Measurements from ENCODE around the gene LHPP.

Gene LHPP

DNA sequence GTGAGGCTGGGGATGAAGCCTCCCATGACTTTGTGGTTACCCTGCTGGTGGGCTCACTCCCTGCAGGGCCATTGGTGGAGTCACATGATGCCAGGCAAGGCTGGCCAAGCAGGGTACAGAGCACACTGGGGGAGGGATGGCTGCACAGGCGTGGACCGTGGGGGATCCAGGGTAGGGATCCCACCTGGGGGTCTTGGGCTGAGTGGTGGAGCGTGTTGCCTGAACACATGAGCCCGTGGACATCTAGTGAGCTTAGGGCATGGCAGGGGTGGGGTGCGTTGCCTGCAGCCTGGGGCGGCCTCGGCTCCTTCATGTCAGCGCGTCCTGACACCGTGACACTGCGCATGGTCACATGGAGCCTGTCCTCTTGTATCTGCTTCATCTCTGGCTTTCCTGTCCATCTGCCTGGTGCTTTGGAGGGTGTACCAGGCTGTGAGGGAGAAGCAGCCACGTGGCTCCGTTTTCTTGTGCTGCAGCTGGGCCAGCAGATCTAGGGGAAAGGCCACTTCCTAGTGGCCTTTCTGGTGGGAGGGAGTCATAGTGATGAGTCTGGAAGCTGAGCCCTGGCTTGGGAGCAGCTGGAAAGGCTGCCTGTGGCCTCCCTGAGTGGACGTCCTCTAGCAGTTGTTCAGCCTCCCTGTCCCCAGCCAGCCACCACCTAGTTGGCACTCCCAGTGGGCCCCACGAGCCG is 96.2 kb downstream of the LHPP start:
- no peak for DNase-seq (ENCODE audit: low read depth)

DNA sequence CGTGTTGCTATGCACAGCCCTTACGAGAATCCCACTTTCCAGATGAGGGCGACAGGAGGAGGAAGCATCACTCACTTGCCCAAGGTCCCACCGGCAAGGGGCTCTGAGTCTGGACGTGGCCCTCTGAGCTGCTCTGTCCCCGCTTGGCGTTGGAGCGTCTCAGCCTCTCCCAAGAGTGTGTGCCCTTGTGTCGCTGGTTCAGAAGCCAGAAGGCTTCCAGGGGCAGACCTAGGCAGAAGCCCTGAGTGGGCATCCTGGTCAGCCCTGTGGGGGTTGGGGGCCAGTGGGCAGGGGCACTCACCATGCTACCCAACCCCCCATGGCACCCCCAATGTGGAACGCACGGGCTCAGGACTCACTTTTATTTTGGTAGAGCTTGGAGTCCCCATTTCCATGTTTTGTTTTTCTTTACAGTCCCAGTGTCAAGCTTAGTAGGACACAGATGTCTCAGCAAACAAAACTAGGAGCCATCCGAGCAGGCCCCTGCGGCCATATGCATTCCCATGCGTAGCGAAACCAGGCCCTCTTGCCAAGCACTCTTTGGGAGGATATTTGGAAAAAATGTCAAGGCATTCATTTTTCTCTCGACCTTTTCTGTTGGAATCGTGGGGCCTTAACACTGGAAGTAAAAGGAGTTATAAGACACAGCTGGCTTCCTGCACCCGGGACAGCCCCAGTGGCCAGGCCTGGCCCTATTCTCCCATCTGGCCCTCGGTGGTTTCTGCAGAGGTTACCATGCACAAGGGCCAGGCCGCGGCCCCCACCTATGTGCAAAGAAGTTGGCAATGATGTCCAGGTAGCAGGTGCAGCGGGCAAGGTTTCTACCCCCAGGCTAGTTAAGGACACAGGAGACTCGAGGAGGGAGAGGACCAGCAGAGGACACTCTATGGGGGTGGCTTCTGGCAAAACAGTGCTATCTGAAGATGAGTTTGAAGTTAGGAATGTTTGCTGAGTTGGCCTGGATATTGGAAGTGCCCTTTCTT is 97.0 kb downstream of the LHPP start:
- DNase-seq (ENCODE audit: low read depth): no peak

DNA sequence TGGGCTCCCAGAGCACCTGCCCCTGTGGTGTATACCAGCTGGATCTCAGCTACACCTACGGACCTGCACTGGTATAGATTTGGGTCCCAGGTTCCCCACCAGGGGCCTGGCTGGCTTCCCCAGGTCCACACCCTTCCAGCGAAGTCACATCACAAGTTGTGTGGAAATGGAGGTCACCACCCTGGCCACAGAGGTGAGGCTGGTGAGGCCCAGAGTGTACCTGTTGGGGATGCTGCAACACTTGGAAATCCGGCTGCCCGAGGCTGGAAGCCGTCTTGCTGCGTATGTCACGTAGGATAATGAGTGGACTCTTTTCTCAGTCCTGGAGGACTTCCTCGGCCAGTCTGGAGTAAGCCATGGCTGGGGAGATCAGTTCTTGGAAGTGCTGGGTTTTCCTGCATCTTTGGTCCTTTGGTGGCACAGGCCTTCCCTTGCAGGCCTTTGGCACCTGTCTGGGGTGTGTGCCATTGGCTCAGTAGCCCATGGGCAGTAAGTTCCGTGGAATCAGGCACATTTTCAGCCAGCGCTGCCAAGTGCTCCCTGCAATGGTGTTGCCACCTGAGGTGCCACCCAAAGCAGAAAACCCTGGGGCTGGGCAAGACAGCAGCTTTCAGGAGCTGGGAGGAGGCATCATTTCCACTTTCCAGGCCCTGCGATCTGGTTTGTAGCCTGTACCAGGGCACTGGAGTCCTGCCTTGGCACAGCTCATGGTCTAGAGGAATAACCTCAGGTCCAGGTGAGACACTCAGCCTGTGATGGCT is 97.9 kb downstream of the LHPP start:
- DNase-seq (ENCODE audit: low read depth): no peak

DNA sequence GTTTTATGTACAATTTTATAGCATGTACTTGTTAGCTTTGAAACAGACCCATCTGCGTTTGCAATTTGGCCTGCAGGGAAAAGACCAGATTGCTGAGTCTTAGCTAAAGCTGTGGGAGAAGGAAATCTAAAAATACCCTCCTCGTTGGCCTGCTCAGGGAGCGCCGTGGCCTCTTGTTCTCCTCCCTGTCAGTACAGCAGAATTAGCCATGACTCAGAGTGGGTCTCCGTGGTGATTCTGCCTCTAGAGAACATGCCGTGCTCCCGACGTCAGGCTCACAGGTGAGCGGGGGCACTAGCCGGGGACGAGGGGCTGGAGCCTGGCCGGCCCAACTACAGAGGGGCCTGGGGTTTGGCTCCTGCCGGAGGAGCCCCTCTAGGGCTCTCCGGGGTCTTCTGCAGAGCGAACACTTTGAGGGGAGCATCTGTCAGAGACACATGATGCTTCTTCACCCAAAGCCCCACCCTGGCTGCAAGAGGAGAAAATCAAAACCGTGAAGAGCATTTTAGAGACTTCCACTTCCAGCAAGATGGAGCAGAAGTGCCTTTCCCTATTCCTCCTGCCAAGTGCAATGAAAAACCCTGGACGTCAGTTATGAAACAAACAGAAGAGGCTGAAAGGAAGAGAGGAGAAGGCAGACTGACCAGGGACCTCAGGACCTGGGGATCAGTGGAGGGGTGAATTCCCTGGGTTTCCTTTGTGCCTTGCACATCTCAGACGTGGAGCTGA is 98.9 kb downstream of the LHPP start:
- no peak for DNase-seq (ENCODE audit: low read depth)

DNA sequence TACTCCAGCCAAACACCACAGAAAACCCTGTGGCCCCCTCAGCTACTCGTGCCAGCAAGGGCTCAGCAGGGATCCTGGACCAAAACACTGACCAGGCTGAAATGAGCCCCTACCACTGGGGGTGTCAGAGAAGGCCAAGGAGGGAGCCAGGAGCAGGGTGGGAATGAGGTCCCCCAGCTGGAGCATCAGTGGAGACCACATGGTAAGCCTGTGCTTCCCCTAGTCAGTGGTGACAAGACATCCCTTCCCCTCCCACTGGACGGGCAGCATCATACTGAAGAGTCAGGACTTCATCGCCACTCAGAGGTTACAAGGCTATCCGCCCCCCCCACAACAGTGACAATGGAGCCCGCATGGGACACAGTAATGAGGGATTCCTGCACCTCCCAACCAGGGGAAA is 99.6 kb downstream of the LHPP start:
- DNase-seq (ENCODE audit: low read depth): no peak

DNA sequence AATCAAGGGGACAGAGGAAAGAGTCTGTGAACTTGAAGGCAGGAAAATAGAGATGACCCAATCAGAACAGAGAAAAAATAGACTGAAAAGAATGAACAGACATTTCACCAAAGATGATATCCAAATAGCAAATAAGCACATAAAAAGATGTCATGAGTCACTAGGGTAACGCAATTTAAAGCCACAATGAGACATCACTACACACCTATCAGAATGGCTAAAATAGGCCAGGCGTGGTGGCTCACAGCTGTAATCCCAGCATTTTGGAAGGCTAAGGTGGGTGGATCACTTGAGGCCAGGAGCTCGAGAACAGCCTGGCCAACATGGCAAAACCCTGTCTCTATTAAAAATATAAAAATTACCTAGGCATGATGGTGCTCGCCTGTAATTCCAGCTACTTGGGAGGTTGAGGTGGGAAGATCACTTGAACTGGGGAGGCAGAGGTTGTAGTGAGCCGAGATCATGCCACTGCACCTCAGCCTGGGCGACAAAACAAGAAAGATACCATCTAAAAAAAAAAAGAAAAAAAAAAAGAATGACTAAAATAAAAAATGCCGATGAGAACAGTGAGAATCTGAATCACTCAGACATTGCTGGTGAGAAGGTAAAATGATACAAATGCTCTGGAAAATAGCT is 100.9 kb downstream of the LHPP start:
- DNase-seq (ENCODE audit: low read depth): no peak

DNA sequence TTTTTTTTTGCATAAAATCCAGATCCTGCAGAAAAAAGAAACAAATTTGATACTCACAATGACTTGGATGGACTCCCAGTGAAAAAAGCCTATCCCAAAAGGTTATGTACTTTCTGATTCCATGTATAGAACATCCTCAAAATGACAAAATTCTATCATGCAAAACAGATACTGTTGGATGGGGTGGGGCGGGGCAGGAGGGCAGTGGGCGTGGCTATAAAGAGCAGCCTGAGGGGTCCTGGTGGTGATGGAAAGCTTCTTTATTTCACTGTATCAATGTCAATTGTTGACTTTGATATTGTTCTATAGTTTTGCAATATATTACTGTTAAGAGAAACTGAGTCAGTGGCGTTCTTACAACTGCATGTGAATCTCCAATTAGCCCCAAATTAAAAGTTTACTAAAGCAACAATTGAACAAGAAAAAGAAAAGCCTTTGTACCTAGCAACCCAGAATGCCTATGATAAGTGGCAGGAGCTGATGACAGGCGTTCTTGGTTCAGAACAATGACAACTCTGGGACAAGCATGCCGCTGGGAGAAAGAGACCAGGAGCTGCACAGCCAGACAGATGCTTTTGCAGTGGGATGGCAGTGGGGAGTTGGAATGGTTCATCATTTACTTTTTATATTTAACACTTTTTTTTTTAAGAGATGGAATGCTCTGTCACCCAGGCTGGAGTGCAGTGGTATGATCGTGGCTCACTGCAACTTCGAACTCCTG is 101.9 kb downstream of the LHPP start:
- DNase-seq (ENCODE audit: low read depth): no peak

DNA sequence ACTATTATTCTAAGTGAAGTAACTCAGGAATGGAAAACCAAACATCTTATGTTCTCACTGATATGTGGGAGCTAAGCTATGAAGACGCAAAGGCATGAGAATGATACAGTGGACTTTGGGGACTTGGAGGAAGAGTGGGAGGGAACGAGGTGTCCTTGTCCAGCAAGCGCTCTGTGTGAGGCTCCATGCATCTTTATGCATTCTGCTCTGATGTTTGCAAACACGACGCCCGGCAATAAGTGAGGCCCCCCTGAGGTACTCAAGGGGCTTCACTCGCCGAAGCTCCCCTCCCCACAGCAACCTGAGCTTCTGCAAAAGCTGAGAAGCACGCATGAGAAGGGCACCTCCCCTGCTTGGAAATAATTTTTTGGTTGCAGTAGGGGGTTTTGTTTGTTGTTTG is 103.3 kb downstream of the LHPP start:
- DNase-seq (ENCODE audit: low read depth): no peak

DNA sequence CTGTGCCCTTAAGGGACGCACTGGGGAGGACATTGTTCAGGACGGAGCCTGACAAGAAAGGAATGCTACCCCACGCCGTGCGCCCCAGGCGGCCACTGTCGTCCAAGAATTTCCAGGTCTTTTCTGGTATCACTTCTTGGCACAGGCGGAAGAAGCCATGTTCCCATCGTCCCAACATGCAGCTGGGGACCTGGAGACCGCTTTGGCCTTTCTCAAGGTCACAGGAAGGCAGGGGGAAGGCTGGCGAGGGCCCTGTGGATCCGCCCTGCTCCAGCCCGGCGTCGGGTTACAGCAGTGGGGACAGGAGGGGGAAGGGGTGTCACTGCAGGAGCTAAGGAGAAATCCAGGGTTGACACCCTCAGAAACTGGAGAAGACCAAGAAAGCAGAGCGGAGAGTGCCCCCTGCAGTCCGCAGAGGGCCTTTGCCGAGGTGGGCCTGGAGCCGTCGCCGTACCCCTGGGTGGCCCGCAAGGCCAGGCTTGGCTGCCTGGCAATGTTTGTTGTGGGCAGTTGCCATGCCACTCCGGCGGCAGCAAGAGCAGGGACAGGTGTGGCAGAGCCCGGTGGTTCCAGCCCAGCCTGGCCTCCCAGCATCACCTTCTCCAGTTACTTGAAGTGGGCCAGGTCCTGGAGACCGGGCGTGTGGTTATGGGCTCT is 104.1 kb downstream of the LHPP start:
- DNase-seq (ENCODE audit: low read depth): no peak

DNA sequence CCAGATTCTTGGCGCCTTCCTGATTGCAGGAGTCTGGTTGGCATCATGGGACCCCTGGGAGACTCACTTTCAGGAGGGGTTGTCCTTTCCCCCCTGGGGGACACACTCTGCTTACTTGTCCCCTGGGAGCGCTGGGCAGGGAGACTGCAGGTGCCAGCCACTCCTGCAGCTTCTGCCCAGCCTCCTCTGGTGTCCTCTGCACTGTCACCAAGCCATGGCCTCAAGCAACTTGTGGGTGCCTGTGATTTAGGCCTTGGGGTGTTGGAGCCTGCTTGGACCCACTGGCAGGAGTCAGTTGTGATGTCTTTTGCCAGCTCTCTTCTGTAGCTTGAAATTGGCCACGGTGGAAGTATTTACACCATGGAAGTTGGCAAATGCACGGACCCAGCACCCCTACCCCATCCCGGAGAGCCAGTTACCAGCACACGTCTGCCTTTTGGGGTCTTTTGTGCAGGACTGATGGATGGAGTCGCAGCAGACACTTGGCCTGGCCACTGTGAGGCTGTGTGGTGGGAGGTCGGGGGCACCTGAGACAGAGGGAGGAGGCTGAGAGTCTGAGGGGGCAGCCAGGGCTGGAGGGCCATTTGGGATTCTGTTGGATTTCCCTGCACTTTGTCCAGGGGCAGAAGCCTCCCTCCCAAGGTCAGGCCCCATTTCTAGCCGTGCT is 104.7 kb downstream of the LHPP start:
- DNase-seq (ENCODE audit: low read depth): no peak

DNA sequence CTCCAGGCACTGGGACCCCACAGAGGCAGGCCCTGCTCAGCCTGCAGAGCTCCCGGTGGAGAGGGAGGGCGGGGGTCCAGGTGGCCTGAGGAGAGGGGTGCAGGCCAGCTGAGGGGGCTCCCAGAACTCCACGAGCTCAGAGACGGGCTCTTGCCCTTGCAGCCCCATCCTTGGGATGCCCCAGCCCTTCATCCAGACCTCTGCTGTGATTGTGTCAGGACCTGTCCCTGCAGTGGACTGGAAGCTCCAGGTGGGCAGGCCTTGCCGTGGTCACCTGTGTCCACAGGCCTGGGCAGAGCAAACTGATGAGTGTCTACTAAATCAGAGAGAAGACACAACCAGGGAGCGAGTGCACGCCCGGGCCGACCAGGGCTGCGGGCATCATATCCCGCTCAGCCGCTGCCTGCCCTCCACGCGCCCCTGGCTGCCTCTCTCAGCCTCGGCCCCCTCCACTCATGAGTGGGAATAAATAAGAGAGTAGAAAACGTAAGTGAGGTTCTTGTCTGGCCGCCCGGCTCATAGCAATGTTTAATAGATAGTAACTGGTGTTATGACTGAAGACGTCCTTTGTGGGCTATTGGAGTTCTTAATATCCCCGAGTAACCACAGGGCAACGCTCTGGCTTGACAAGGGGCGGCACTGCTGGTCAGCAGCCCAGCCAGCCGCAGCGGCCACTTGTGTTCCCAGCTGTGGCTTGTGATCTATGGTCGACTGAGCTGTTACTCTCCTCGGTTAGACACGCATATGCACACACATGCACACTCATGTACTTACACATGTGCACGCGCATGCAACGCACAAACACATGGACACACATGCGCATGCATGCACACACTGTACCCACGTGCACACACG is 105.6 kb downstream of the LHPP start:
- no peak for DNase-seq (ENCODE audit: low read depth)

DNA sequence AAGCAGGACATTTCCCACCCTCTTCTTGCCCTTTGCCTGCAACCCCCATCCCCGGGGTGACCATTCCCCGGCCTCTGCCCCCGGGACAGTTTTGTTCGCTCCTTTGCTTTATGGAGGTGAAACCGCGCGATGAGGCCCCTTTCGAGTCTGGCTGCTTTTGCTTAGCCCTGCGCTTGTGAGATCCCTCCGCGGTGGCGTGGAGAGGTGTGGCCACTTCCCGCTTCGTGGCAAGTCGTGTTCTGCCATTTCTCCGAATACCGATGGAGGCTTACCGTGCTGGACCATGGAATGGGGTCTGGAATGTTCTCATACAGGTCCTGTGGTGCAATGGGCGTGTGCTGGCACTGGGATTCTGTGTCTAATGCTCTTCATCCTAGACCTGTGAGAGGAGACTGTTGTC is 106.7 kb downstream of the LHPP start:
- no peak for DNase-seq (ENCODE audit: low read depth)

DNA sequence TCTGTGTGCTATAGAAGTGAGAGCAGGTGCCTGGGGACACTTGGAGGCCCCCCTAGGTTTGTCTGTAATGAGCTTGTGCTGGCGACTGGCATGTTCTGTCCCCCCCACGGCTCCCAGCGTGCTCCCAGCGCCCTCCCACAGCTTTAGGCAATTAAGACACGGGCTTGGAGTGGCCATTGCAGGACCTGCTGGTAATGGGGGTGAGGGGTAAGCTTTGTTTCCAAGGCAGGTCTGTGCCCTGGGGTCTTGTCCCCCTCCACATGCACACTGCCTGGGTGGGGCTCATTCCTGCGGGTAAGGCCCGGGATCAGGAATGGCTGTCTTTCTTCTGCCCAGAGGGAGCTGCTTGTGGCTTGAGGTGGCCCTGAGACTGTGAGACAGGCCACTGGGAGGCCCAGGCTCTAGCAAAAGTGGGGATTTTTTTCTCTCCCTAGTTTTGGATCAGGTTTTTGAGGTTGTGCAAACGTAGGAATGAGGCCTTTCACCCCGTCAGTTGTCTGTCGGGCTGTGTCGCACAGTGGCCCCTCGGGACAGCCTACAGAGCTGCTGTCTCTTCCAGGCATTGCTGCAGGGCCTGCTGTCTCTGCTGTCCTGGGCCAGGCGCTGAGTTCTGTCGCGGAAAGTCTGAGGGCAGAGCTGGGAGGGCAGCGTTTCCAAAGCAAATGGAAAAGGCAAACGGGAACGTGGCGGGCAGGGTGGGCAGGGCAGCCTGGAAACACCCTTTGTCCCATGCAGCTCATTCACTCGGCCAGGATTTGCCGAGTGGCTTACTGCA is 107.4 kb downstream of the LHPP start:
- DNase-seq (ENCODE audit: low read depth): no peak

DNA sequence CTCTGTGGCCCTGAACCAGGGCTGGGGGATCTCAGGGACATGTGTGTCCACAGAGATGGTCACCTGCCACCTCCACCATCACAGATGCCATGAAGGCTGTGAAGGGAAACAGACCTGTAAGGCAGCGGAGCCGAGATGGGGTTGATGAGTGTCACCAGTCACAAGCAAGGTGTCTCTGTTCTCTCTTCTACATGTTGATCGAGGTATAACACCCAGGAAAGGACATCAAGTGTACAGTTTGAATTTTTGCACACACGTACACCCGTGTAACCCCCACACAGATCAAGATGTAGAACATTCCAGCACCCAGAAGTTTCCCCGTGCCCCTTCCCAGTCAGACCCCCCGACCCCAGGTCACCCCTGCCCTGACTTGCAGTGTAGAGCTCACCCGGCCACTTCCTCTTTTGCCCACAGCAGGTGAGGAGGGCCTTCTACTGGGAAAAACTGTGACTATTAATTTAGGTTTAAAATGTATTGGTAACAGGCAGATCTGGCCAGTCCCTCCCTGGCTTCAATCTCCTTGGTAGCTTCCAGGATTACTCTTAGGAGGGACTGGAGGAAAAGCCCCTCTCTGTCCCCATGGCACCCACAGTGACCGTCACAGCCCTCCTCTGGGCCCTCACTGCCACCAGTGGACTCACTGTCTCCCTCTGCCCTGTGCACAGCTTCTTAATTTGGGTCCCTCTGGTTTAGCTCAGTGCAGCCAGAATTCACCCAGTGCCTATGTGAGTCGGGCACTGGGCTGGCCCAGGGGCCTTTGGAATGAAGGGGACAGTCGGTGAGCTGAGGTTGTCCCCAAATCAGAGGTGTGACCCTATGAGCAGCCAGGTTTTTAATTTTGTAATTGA is 108.2 kb downstream of the LHPP start:
- no peak for DNase-seq (ENCODE audit: low read depth)

DNA sequence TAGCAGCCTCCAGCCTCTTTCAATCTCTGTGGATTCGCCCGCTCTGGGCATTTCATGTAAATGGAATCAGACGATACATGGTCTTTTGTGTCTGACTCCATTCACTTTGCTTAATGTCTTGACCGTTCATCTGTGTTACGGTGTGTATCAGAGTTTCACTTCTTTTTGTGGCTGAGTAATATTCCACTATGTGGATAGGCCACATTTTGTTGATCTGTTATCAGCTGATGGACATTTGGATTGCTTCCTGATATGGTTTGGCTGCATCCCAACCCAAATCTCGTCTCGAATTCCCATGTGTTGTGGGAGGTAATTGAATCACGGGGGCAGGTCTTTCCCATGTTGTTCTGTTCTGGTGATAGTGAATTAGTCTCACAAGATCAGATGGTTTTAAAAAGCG is 109.0 kb downstream of the LHPP start:
- DNase-seq (ENCODE audit: low read depth): no peak

DNA sequence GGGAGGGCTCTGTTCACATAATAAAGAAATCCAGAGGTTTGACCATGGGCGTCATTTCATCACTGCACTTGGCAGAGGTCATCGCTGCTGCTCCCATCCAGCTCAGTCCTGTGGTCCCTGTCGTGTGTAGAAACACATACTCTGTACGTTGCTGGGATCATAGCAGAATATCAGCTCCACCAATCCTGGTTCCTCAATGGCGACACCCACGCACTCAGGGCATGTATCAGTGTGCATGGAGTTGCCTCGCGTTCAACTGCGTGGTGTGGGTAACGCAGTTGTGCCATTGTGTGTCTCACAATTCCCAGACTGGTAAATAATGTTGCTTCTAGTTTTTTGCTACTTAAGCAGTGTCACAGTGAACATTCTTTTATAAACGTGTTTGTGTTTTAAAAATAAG is 111.1 kb downstream of the LHPP start:
- no peak for DNase-seq (ENCODE audit: low read depth)

All from activated gamma-delta T cell treated with anti-CD3 and anti-CD28 coated beads, Interleukin-2, amount 50 U/mL, for 16 hours (primary cell).